GM10266 (cell line): ENCODE results near the gene EPHA10.

Source experiments
- DNase-seq: peaks from one replicate; pipeline ENCODE4 v3.0.0; 2012; ENCODE audit errors: extremely low spot score
- CTCF ChIP-seq: IDR thresholded peaks from 2 replicates; pipeline ENCODE4 v1.5.1; 2012; ENCODE audit warnings: mild to moderate bottlenecking, low read depth; ENCODE audit not compliant: control insufficient read depth, insufficient read depth; ENCODE audit errors: missing control alignments

Gene EPHA10

DNA sequence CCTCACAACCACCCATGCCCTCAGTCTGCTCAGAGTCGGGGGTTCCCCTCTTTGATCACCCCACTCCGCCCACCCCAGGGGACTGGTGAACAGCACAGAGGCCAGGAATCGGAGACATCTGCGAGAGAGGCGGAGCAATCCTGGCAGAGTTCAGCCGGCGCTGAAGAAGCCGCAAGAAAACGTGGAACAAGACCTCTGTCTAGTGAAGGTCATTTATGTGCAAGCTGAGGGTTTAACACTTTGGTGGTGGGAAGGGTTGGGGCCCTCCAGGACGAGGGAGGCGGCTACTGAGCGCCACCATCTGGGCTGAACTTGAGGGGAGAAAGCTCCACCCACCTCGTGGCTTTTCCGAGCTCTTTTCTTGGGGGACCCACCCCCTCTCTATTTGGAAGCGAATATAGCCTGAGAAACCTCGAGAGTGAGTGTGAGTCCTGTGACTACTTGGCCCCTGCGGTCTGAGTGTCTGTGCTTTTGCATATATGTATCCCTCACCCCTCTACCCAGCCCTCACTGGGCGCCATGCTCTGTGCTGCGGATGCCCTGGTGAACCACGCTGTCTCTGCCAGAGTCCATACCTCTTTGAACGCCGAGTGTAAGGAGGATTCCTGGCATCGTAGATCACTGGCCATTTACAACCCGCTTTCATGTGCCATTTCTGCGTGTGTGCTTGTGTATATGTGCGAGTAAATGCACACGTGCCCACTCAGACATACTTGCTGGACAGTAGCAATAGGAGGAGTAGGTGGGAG lies 1.2 kb upstream of the EPHA10 start:
- peak; percentile 34 for TF ChIP-seq CTCF
- peak; percentile 58 for DNase-seq

DNA sequence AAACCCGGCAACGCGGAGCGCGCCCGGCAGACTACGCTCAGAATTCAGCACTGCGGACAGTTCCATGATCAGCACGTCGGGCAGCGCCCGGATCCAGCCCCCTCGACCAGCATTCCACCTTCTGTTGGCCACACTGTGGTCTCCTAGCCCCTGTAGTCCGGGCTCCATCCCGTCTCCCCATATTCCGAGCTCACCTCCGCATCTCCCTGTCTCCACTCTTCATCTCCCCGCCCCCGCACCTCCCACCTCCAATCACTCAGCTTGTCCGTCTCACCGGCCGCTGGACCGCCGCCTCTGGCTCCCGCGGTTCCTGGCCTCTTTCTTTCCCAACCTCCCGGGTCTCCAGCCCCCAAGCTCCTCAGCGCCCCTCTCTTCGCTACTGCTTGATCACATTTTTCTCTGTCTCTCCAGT lies 500 bp downstream of the EPHA10 start:
- DNase-seq: peak; percentile 76
- no peak for TF ChIP-seq CTCF

DNA sequence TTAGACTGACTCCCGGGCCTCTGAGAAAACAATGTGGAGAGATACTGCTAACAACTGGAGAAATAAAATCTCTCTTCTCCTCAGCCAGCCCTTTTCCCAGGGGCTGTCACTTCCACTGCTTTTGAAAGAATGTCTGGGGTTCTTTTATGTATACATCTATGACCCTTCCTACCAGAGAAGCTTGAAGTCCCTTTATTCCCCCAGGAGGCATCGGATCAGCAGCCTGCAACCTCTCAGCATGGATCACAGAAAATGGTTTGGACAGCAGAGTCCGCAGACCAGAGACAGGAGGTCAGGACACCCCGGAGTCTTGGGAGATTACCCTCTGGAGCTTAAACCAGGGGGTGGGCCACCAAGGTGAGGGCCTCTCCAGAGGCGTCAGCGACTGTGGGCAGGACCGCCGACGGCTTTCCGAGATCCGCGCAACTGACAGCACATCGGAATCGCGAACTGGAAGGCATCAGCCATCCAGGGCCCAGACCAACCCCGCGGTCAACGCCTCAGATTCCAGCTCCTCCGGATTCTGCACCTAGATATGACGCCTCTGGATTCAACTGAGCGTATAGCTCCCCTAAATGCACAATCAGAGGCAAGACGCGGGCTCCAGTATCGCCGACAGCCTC lies 1.0 kb downstream of the EPHA10 start:
- no peak for DNase-seq
- no peak for TF ChIP-seq CTCF

DNA sequence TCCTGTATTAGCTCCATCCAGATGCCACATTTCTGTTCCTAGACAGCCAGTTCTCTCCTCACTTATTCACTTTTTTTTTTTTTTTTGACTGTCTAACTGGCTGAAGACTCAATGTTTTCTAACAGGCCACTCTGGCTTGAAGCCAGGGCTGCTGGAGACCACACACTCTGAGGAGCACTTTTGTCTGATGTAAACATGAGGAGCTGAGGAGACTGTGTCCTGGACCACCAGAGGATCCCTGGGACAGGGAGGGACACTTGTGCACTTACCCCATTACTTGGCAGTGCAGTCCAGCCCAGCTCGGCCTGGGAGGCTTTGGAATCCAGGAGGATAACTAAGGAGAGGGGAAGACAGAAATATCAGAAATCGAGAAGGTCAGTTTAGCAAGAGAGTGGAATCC lies 2.4 kb downstream of the EPHA10 start:
- no peak for TF ChIP-seq CTCF

DNA sequence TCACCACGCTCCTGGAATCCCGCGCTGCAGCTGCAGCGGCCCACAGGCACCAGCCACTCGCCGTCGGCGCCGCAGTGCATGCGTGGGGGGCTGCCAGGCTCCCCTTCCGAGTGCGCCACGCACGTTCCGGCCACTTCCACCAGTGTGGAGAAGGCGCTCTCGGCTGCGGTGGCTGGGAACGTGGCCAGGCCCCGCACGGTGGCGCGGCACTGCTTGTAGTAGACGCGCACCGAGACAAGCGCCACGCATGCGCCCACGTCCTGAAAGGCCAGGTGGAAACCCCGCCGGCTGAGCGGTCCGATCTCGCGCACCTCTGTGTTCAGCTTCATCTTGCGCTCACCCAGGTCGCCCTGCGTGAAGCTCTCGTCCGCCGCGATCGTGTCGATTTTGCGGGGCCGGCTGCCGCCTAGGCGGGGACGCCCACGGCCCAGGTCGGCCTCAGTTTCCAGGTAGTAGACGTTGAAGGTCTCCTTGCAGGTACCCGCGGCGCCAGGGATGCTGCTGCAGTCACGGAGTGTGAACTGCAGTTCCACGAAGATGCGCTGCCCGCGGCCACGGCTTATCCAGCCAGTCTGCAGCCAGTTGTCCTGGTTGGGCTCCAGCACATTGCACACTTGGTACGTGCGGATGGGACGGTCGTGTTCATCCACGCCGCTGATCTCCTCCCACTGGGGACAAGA lies 3.4 kb downstream of the EPHA10 start:
- no peak for DNase-seq
- TF ChIP-seq CTCF: no peak

More for the DNA sequence above, 2.4 kb downstream of the EPHA10 start:
- no peak for DNase-seq

DNA sequence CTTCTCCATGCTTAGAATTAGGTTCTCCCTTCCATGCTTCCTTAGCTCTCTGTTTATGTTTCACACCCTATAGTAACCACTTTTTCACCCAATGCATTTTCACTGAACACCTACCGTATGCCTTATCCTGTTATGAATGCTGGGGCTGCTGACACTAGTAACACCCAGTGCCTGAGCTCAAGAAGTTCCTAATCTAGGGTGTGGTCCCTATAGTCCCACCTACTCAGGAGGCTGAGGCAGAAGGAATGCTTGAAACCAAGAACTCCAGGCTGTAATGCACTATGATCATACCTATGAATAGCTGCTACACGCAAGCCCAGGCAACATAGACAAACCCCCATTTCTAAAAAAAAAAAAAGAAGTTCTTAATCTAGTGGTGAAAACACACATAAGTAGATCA lies 5.5 kb downstream of the EPHA10 start:
- no peak for TF ChIP-seq CTCF
- DNase-seq: no peak
